Measurements from ENCODE around the gene TRPC4AP. TPM values are rescaled to one million over a fixed set of nuclear protein-coding genes. Genes with fewer than 3 reads are reported as not detected.

TRPC4AP gene
- total RNA-seq, 3 donors from 2014 or later: 49.6 to 60.5 (median 53.8) TPM

DNA sequence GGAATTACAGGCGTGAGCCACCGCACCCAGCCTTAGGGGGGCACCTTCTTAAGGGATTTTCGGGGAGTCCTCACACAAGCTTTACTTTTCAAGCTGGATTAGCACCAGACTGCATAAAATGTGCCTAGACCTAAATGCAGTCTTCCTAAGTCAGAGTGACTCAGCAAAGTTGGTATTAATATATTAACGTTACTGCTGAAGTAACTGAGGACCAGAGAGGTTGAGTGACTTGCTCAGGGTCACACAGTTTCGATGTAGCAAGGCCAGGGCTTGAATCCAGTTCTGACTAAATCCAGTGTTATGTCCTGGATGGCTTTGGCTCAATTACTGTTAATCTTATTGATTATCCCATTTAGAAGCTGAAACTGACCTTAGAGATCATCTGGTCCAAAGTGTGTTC lies 41.1 kb upstream of the TRPC4AP start:
- H3K9me3 ChIP-seq: no peaks in the 10 kb centered on the region
- H3K4me3 ChIP-seq: no peak overlapping the region
- no peaks in the 10 kb centered on the region for H3K4me1 ChIP-seq (ENCODE audit: low read depth)
- H3K36me3 ChIP-seq (ENCODE audit: low read depth): no peaks in the 10 kb centered on the region
- intact Hi-C loops (cut with DNase I, micrococcal nuclease): no loop called here
- TF ChIP-seq, protein P1, sequence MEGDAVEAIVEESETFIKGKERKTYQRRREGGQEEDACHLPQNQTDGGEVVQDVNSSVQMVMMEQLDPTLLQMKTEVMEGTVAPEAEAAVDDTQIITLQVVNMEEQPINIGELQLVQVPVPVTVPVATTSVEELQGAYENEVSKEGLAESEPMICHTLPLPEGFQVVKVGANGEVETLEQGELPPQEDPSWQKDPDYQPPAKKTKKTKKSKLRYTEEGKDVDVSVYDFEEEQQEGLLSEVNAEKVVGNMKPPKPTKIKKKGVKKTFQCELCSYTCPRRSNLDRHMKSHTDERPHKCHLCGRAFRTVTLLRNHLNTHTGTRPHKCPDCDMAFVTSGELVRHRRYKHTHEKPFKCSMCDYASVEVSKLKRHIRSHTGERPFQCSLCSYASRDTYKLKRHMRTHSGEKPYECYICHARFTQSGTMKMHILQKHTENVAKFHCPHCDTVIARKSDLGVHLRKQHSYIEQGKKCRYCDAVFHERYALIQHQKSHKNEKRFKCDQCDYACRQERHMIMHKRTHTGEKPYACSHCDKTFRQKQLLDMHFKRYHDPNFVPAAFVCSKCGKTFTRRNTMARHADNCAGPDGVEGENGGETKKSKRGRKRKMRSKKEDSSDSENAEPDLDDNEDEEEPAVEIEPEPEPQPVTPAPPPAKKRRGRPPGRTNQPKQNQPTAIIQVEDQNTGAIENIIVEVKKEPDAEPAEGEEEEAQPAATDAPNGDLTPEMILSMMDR (IDR thresholded peaks at IDR 0.05): no peak
- DNase-seq: no peak
- no peak for ATAC-seq

GRCh38 chr20:35133031-35133430 lies 40.4 kb upstream of the TRPC4AP start:
- Histone ChIP-seq H3K4me3 (no peak overlapping the region), H3K9me3 (no peaks in the 10 kb centered on the region), H3K4me1 (ENCODE audit: low read depth) (no peaks in the 10 kb centered on the region), H3K36me3 (ENCODE audit: low read depth) (no peaks in the 10 kb centered on the region)
- intact Hi-C loops (cut with DNase I, micrococcal nuclease): no loop called here
- DNase-seq (no peak), ATAC-seq (no peak)
- TF ChIP-seq, protein P1 (IDR thresholded peaks at IDR 0.05): no peak

- H3K36me3 ChIP-seq (ENCODE audit: low read depth): no peaks in the 10 kb centered on the region
- ATAC-seq (no peak), DNase-seq (no peak)
- H3K9me3 ChIP-seq: no peaks in the 10 kb centered on the region
- H3K4me1 ChIP-seq (ENCODE audit: low read depth): no peaks in the 10 kb centered on the region
- no peak overlapping the region for H3K4me3 ChIP-seq
- intact Hi-C loops (cut with DNase I, micrococcal nuclease): no loop called here
- TF ChIP-seq, protein P1 (IDR thresholded peaks at IDR 0.05): no peak
Measured at GRCh38 chr20:35131934-35132333, 39.3 kb upstream of the TRPC4AP start.

DNA sequence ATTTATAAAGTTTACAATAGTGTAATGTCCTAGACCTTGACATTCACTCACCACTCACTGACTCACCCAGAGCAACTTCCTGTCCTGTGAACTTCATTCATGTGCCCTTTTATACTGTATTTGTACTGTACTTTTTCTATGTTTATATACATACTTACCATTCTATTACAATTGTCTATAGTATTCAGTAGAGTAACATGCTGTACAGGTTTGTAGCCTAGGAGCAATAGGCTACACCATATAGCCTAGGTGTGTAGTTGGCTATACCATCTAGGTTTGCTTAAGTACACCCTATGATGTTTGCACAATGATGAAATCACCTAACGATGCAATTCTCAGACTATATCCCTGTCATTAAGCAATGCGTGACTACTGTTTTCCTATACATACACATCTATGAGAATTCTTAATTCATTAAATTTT lies 37.1 kb upstream of the TRPC4AP start:
- peak; percentile 96 for ATAC-seq
- H3K9me3 ChIP-seq: no peaks in the 10 kb centered on the region
- peaks cover 4% of the 10 kb centered on the region for H3K36me3 ChIP-seq (ENCODE audit: low read depth)
- DNase-seq: no peak
- H3K4me1 ChIP-seq (ENCODE audit: low read depth): no peaks in the 10 kb centered on the region
- TF ChIP-seq, protein P1 (IDR thresholded peaks at IDR 0.05): no peak
- H3K4me3 ChIP-seq: no peak overlapping the region
- intact Hi-C loops (cut with DNase I, micrococcal nuclease): no loop called here

GRCh38 chr20:35125753-35126152 lies 33.1 kb upstream of the TRPC4AP start:
- H3K36me3 ChIP-seq (ENCODE audit: low read depth): peaks cover 4% of the 10 kb centered on the region

More at GRCh38 chr20:35125753-35126152, 33.1 kb upstream of the TRPC4AP start:
- intact Hi-C loops (cut with DNase I, micrococcal nuclease): no loop called here
- H3K9me3 ChIP-seq: no peaks in the 10 kb centered on the region
- H3K4me1 ChIP-seq (ENCODE audit: low read depth): no peaks in the 10 kb centered on the region
- no peak overlapping the region for H3K4me3 ChIP-seq
- DNase-seq (no peak), ATAC-seq (no peak)
- TF ChIP-seq, protein P1 (IDR thresholded peaks at IDR 0.05): no peak
